Peyer's patch (tissue), 4 donors: ENCODE results near the gene FRMPD2.

Experiments used
- CTCF ChIP-seq, 6 experiments: fragments of 450-650 bp in 4 of 6; fragments of 200-600 bp in 2 of 6; sonication (generic) in 1 of 6; IDR thresholded peaks; one replicate each; pipeline ENCODE4 v1.5.1; 2017 to 2019; ENCODE audit warnings: antibody characterized with exemption in 6 of 6, mild to moderate bottlenecking in 3 of 6, moderate library complexity in 1 of 6
- POLR2A ChIP-seq, 2 donors: fragments of 450-650 bp; IDR thresholded peaks; one replicate each; pipeline ENCODE4 v1.5.1; 2017; ENCODE audit warnings: antibody characterized with exemption in 2 of 2, mild to moderate bottlenecking in 2 of 2, moderate library complexity in 2 of 2

- TF ChIP-seq CTCF (IDR thresholded peaks at IDR 0.05): no peak
- TF ChIP-seq POLR2A (IDR thresholded peaks at IDR 0.05): no peak
Observed at GRCh38 chr10:48237259-48238250, 36.9 kb downstream of the FRMPD2 start.
